Mesothelial cell of epicardium (in vitro differentiated cells): ENCODE data around the gene AQP2. TPM values are rescaled to one million over a fixed set of nuclear protein-coding genes. Genes with fewer than 3 reads are reported as not detected.

Source experiments
- DNase-seq, 2 experiments: peaks; one replicate each; pipeline ENCODE4 v3.0.0; 2021; ENCODE audit warnings: low spot score in 2 of 2; ENCODE audit not compliant: unreplicated experiment in 2 of 2
- H3K27ac Mint-ChIP-seq: 2 replicates; pipeline ENCODE4 v1.8.0; 2021; ENCODE audit warnings: mixed read lengths
- H3K27me3 Mint-ChIP-seq: 2 replicates; pipeline ENCODE4 v1.8.0; 2021; ENCODE audit warnings: low read depth, mixed read lengths
- H3K36me3 Mint-ChIP-seq: 2 replicates; pipeline ENCODE4 v1.8.0; 2021; ENCODE audit warnings: mixed read lengths
- H3K4me1 Mint-ChIP-seq: 2 replicates; pipeline ENCODE4 v1.8.0; 2021; ENCODE audit warnings: mixed read lengths
- H3K4me3 Mint-ChIP-seq: 2 replicates; pipeline ENCODE4 v1.8.0; 2021; ENCODE audit warnings: mild to moderate bottlenecking, moderate library complexity, mixed read lengths
- H3K9me3 Mint-ChIP-seq: 2 replicates; pipeline ENCODE4 v1.8.0; 2021; ENCODE audit warnings: mixed read lengths
- total RNA-seq: library from RNA; stranded (reverse); gene quantifications from 3 replicates; pipeline ENCODE4 v1.2.1, GENCODE V29; 2021
- TF ChIP-seq, protein P1 (sequence below): fragments of 200-600 bp; sonication (generic); IDR thresholded peaks from one replicate; pipeline ENCODE4 v1.5.0; 2021; ENCODE audit warnings: antibody characterized with exemption; ENCODE audit not compliant: unreplicated experiment

The AQP2 gene
- total RNA-seq, 1 donor from 2014 or later, result not detected

- Mint-ChIP-seq H3K4me3 (no peak overlapping the region), H3K9me3 (no peaks in the 10 kb centered on the region), H3K36me3 (no peaks in the 10 kb centered on the region), H3K27ac (no peak overlapping the region), H3K27me3 (peaks cover 69% of the 10 kb centered on the region), H3K4me1 (peaks cover 11% of the 10 kb centered on the region)
- TF ChIP-seq, protein P1, sequence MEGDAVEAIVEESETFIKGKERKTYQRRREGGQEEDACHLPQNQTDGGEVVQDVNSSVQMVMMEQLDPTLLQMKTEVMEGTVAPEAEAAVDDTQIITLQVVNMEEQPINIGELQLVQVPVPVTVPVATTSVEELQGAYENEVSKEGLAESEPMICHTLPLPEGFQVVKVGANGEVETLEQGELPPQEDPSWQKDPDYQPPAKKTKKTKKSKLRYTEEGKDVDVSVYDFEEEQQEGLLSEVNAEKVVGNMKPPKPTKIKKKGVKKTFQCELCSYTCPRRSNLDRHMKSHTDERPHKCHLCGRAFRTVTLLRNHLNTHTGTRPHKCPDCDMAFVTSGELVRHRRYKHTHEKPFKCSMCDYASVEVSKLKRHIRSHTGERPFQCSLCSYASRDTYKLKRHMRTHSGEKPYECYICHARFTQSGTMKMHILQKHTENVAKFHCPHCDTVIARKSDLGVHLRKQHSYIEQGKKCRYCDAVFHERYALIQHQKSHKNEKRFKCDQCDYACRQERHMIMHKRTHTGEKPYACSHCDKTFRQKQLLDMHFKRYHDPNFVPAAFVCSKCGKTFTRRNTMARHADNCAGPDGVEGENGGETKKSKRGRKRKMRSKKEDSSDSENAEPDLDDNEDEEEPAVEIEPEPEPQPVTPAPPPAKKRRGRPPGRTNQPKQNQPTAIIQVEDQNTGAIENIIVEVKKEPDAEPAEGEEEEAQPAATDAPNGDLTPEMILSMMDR, result no peak
- DNase-seq, result no peak
Measured at GRCh38 chr12:49964849-49965624, 14.5 kb downstream of the AQP2 start.

GRCh38 chr12:49965836-49966235 is 15.3 kb downstream of the AQP2 start:
- Mint-ChIP-seq H3K9me3 (no peaks in the 10 kb centered on the region), H3K36me3 (no peaks in the 10 kb centered on the region), H3K4me3 (no peak overlapping the region), H3K27ac (no peak overlapping the region), H3K27me3 (peaks cover 61% of the 10 kb centered on the region), H3K4me1 (peaks cover 4% of the 10 kb centered on the region)
- TF ChIP-seq, protein P1, result no peak
- no peak for DNase-seq

DNA sequence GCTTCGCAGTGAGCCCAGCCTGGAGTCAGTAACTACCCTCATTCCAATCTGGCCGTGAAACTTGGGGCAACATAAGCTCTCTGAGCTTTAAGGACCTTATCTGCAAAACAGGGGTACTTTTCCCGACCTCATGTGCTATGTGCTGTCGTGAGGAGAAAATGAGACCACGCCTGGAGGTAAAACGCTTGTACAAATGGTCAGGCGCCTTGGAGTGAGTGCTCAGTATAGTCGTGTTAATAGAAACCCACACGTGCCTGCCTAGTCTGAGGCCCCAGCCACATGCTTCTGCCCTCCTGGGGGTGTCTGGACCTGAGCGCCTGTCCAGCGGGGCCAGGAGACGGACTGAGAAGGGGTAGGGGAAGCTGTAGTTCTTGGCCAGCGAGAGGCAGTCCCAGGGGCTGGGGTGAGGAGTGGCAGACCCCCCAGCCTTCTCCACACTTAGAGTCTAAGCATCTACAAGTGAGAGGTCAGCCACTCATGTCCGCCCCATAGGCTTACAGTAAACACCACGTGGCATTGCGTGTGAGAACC is 16.0 kb downstream of the AQP2 start:
- no peak for DNase-seq
- H3K4me3 Mint-ChIP-seq, result no peak overlapping the region
- H3K36me3 Mint-ChIP-seq, result no peaks in the 10 kb centered on the region
- no peak overlapping the region for H3K27ac Mint-ChIP-seq
- peaks cover 57% of the 10 kb centered on the region for H3K27me3 Mint-ChIP-seq
- no peaks in the 10 kb centered on the region for H3K9me3 Mint-ChIP-seq
- TF ChIP-seq, protein P1, result no peak
- H3K4me1 Mint-ChIP-seq, result peaks cover 3% of the 10 kb centered on the region

DNA sequence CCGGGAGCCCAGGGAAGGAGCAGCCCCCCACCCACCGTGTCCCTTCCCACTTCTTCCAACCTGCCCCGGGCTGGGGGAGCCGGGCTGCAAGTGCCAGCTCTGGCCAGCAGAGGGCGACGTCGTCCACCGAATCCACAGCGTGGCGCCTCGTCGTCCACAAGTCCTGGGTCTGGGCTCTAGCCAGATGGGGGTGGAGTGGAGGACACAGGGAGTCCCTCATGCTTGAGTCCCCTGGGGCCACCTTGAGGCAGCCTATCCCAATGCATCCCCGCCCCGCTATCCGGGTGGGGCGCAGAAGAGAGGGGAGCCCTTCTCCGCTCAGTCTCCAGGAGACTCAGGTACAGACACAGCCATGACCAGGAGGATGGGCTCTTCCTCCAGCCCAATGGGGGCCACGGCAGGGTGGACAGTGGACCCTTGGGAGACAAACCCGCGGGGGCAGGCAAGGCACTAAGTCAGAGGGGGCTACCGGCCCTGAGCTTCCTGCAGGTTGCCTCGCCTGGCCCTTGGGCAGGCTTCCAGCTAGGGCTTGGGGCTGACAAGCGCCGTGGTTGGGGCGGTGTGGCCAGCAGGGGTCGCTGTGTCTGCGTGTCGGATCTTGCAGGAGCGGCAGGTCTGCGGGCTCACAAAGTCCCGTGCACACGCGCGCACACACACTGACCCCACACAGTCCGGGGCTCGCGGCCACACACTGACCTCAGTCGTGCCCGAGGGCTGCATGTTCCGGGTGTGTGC is 16.7 kb downstream of the AQP2 start:
- no peaks in the 10 kb centered on the region for H3K9me3 Mint-ChIP-seq
- TF ChIP-seq, protein P1, result peak; percentile 97
- no peak overlapping the region for H3K27ac Mint-ChIP-seq
- peaks cover 3% of the 10 kb centered on the region for H3K4me1 Mint-ChIP-seq
- H3K4me3 Mint-ChIP-seq, result peak overlapping the region; percentile 50
- H3K27me3 Mint-ChIP-seq, result peaks cover 53% of the 10 kb centered on the region
- no peaks in the 10 kb centered on the region for H3K36me3 Mint-ChIP-seq
- DNase-seq, result peak; percentile 87 to 98

- Mint-ChIP-seq H3K4me3 (peak overlapping the region; percentile 50), H3K9me3 (no peaks in the 10 kb centered on the region), H3K27ac (no peak overlapping the region), H3K36me3 (no peaks in the 10 kb centered on the region), H3K27me3 (peaks cover 49% of the 10 kb centered on the region), H3K4me1 (peaks cover 3% of the 10 kb centered on the region)
- TF ChIP-seq, protein P1, result no peak
- DNase-seq, result no peak
Measured at GRCh38 chr12:49967777-49968250, 17.3 kb downstream of the AQP2 start.
